ENCODE data around the gene AGMO.

DNA sequence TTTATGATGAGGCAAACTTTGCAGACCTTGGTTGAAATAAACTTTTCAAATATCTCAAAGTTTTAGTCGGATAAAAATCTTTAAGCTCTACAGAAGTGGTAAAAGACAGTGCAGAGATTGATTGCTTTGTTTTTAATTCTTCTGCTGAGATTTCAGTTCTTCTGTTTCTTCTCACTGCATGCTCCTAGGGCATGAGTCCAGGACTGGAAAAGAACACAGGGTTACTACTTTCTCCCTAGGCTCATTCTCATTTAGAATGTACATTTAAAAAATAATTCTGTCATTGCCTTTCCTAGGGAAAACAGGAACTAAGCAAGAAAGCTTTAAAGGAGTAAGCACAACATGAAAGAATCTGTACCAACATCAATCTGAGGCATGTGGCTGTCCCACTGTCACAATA is 402.6 kb downstream of the AGMO start:
- TF ChIP-seq EZH2 (IDR thresholded peaks at IDR 0.05; ENCODE audit: insufficient read depth, low read length) = no peak
- TF ChIP-seq, protein P1, sequence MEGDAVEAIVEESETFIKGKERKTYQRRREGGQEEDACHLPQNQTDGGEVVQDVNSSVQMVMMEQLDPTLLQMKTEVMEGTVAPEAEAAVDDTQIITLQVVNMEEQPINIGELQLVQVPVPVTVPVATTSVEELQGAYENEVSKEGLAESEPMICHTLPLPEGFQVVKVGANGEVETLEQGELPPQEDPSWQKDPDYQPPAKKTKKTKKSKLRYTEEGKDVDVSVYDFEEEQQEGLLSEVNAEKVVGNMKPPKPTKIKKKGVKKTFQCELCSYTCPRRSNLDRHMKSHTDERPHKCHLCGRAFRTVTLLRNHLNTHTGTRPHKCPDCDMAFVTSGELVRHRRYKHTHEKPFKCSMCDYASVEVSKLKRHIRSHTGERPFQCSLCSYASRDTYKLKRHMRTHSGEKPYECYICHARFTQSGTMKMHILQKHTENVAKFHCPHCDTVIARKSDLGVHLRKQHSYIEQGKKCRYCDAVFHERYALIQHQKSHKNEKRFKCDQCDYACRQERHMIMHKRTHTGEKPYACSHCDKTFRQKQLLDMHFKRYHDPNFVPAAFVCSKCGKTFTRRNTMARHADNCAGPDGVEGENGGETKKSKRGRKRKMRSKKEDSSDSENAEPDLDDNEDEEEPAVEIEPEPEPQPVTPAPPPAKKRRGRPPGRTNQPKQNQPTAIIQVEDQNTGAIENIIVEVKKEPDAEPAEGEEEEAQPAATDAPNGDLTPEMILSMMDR (IDR thresholded peaks at IDR 0.05; ENCODE audit: insufficient read depth, low read depth, low read length) = no peak
